ENCODE data around the gene FEV.

GRCh38 chr2:218993345-218994315 is 8.6 kb upstream of the FEV start, which contains the start of gene CRYBA2:
- no peak for TF ChIP-seq SUZ12 (IDR thresholded peaks at IDR 0.05; ENCODE audit: extremely low read depth, insufficient read depth, insufficient read length)
- TF ChIP-seq YY1 (IDR thresholded peaks at IDR 0.05; ENCODE audit: insufficient read depth, insufficient read length) = no peak
- TF ChIP-seq ZNF274 (IDR thresholded peaks at IDR 0.05; ENCODE audit: low read depth, low read length) = no peak
